ENCODE measurements around the gene CMPK2.
A peak's percentile ranks its signal among the peaks of the same experiment; 100 is the strongest.
"Not testable (repeated sequence)": the region's sequence is repeated elsewhere in the genome, so short reads cannot be mapped to it uniquely, and the experiment has no call there.

Gene CMPK2, protein sequence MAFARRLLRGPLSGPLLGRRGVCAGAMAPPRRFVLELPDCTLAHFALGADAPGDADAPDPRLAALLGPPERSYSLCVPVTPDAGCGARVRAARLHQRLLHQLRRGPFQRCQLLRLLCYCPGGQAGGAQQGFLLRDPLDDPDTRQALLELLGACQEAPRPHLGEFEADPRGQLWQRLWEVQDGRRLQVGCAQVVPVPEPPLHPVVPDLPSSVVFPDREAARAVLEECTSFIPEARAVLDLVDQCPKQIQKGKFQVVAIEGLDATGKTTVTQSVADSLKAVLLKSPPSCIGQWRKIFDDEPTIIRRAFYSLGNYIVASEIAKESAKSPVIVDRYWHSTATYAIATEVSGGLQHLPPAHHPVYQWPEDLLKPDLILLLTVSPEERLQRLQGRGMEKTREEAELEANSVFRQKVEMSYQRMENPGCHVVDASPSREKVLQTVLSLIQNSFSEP

GRCh38 chr2:6865346-6866274 is at the start of gene CMPK2:
TSS of gene CMPK2 (minus strand) at chr2:6865907. CDS start at chr2:6865696, 211 bp downstream.
- DNase-seq (ENCODE audit: low read depth) = peak; percentile 1

- no peak for DNase-seq (ENCODE audit: low read depth)
These were observed 49.7 kb upstream of the CMPK2 start for GRCh38 chr2:6915399-6915798.

- DNase-seq (ENCODE audit: low read depth) = no peak
These were observed 49.1 kb upstream of the CMPK2 start for GRCh38 chr2:6914828-6915227.

GRCh38 chr2:6913415-6914157 is 47.9 kb upstream of the CMPK2 start:
- no peak for DNase-seq (ENCODE audit: low read depth)

GRCh38 chr2:6911721-6912120 is 46.0 kb upstream of the CMPK2 start:
- DNase-seq (ENCODE audit: low read depth) = no peak

DNA sequence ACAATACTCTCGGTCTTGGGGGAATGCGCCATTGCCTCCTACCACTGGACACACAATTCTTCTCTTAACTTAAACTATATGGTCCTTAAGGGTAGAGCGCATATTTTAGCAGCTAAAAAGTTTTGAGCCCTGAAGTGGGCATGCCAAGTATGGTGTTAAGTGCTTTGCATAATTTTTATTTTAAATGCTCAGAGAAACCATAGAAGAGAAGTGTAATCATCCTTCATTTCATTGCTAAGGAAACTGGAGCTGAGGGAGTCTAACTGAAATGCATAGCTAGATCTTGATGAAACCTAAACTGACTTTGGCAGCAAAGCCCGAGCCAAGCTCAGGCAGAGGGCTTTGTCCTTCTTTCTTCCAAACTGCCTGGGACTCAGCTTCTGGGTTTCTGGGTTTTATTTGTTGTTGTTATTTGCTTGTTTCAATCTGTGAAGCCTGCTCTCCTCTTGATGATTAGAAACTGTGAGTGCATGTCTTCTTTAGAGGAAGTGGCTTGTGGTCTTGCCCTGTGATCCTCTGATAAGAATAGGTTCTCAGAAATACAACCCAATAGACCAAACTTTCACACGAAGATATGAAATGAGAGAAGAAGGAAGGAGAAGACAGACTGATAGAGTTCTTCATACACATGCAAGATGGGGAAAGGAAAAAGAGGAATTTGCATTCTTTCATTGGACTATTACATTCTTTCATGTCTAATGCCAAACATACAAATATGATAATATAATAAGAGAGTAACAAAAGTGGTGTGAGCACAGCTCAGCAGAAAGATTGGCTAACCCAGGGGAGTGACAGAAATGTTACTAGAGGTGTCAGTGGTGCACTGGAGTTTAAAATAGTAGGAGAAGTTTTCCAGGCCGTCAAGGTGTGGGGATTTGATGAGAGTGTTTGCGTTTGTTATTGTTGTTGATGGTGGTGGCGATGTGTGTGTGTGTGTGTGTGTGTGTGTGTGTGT is 44.0 kb upstream of the CMPK2 start:
- DNase-seq (ENCODE audit: low read depth) = no peak

GRCh38 chr2:6908291-6908690 is 42.6 kb upstream of the CMPK2 start:
- no peak for DNase-seq (ENCODE audit: low read depth)

DNA sequence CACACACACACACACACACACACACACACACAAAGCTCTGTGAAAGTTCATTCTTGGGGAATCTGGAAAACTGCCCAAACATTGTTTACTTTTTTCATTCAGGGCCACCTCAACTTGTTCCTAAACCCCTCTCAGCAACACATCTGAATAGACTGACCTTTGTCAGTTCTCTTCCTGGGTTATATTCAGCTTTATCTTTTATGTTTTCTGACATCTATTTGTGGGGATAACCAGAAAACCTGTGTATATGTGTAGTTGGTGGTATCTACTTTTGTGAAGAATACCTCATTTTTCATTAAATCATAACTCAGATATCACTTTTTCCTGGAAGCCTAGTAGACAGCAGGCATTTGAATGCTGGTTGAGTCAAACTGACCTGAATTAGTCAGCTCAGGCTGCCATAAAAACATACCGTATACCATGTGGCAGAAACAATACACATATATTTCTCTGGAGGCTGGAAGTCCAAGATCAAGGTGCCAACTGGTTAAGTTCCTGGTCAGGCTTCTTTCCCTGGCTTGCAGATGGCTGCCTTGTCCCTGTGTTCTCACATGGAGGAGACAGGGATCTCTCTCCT is 40.5 kb upstream of the CMPK2 start:
- no peak for DNase-seq (ENCODE audit: low read depth)

DNA sequence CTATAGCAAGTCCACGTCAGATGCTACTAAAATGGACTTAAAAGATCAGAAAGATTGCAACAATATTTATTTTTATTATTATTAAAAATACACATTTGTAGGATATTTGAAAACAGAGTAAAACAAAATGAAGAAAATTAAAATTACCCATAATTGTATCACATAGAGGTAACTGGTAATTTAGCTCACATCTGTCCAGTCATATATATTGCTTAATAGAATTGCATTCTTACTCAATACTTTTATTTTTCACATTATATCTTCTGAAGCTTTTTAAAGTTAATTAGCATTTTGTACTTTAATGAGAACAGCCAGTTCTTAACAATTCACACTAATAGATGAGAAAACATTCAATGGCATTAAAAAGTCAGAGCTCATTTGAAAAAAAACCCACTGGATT is 40.0 kb upstream of the CMPK2 start:
- no peak for DNase-seq (ENCODE audit: low read depth)

DNA sequence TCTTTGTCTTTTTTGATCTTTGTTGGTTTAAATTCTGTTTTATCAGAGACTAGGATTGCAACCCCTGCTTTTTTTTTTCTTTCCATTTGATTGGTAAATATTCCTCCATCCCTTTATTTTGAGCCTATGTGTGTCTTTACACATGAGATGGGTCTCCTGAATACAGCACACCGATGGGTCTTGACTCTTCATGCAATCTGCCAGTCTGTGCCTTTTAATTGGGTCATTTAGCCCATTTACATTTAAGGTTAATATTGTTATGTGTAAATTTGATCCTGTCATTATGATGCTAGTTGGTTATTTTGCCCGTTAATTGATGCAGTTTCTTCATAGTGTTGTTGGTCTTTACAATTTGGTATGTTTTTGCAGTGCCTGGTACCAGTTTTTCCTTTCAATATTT is 36.9 kb upstream of the CMPK2 start:
- not testable (repeated sequence) for DNase-seq (ENCODE audit: low read depth)

- DNase-seq (ENCODE audit: low read depth) = peak; percentile 12
These were observed 31.4 kb upstream of the CMPK2 start for GRCh38 chr2:6896930-6897759.

DNA sequence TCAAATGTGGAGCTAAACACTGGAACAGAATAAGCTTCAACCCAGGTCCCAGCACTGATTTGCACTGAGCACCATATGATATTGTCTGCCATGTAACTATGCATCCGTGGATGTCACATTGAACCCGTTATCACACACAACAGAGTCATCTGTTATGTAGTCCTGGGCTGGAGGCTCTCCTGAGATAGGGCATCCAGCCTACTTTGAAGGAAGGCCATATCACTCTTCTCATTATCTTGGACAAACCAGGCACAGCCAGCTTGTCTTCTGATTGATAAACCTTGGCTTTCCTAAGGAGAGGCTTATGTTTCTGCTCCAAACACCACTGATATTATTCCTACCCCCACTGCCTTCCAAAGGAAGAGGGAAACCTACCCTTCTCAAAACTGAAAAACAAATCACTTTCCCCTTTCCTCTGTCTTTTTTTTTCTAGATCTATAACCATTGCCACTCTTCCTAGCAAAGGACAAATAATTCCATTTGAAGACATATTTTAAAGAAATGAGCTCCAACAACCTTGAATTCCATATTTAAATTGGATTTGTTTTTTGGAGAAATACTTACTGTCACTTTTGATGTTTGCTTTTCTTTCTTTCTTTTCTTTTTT is 28.3 kb upstream of the CMPK2 start:
- DNase-seq (ENCODE audit: low read depth) = no peak

GRCh38 chr2:6888724-6889123 is 23.0 kb upstream of the CMPK2 start:
- DNase-seq (ENCODE audit: low read depth) = no peak

GRCh38 chr2:6887751-6888192 is 22.1 kb upstream of the CMPK2 start:
- no peak for DNase-seq (ENCODE audit: low read depth)

DNA sequence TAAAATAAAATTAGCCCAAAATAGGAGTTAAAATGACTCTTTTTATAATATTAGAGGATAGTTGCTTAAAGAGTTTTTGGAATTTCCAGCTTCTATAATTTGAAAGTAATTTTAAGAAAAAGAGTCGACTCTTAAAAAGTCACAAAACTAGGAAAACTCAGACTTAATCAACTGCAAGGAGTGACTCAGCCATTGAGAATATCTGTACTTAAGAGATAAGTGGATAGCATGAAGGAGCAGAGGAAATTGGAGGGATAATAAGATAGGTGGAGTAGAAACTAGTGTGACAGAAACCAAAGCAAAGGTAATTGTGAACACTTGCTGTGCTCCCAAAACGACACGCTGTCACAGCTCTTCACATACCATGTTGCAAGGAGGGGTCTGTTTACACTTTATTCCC is 20.3 kb upstream of the CMPK2 start:
- no peak for DNase-seq (ENCODE audit: low read depth)

- no peak for DNase-seq (ENCODE audit: low read depth)
These were observed 19.8 kb upstream of the CMPK2 start for GRCh38 chr2:6885551-6885950.

- no peak for DNase-seq (ENCODE audit: low read depth)
These were observed 17.9 kb upstream of the CMPK2 start for GRCh38 chr2:6883448-6884122.

DNA sequence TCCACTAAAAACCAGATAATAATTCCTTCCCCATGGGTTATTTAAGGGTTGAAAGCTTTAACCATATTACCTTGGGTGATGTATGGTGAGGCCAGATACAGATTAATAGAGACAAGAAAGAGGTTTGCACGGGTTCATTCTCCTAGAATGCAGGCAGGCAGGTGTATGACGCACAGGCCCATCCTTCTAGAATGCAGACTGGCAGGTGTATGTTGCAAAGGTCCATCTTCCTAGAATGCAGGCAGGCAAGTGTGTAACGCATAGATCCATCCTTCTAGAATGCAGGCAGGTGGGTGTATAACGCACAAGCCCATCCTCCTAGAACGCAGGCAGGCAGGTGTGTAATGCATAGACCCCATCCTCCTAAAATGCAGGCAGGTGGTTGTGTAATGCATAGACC is 15.8 kb upstream of the CMPK2 start:
- DNase-seq (ENCODE audit: low read depth) = no peak

DNA sequence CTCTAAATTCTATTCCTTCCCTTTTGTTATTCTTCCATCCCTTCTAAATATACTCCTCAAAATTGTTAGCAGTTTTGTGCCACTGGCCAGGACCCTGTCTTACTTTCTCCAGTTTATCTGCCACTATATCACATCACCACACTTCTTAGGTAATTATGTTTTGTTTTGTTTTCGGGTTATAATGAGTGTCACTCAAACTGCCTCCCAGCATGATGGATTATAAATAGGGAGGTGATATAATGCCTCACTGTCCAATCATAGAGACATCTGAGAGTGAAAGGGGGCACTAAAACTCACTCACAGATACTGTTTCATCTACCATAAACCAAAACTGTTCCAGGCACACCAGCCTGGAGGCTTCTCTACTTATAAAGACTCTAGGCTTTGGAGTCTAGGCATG is 15.3 kb upstream of the CMPK2 start:
- no peak for DNase-seq (ENCODE audit: low read depth)

Data from GM04504 (cell line).